ENCODE results near the gene TBX2. TPM values are rescaled to one million over a fixed set of nuclear protein-coding genes. Genes with fewer than 3 reads are reported as not detected.

TBX2 gene
- total and polyA plus RNA-seq, 9 of the 15 experiments (the other 6 are each of a cell fraction or from before 2014, with no cell fraction given) = 0.18 TPM; not detected in 8

DNA sequence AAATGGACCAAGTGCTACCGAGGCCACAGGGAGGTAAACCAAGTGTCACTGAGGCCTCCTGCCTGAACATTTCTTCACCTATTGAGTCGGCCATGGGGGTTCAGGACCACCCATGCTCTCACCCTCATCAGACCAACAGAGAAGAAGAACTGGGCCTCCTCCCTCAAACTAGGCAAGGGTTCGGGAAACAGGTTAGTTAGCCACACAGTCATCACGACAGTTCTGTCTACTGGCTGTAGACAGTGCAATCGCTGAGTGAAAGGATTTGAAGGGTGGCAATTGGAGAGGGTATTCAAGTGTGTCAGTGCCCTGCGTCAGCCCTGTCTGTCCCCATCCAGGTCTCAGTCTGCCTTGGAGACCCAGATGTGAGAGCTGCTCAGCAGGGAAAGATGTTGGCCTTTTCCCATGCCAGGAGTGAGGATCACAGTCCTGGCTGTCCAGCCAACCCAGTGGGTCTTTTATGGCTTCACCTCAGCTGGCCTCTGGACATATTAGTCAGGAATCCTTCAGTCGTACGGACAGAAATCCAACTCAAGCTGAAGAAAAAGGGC lies 19.9 kb downstream of the TBX2 start:
- no peaks in the 10 kb centered on the region for H4K20me1 ChIP-seq (replicated peaks; ENCODE audit: control insufficient read depth, insufficient read depth, low read length)
- H3K4me1 ChIP-seq (replicated peaks in 1 of 2; ENCODE audit: control insufficient read depth in 2 of 2, insufficient read depth in 2 of 2, low read length in 2 of 2) = peaks cover 0 to 10% of the 10 kb centered on the region in 2 experiments; a peak in 4 of 5 replicates
- no peaks in the 10 kb centered on the region for H3K36me3 ChIP-seq (ENCODE audit: control insufficient read depth, insufficient read depth, low read length)
- peaks cover 7 to 26% of the 10 kb centered on the region in 2 experiments; a peak in 4 of 5 replicates for H3K27me3 ChIP-seq (ENCODE audit: control insufficient read depth in 2 of 2, insufficient read depth in 2 of 2, low read length in 2 of 2)
- 0% methylated on average over 8 of the region's 8 CpGs for WGBS (ENCODE audit: insufficient coverage, low coverage, missing lambda C conversion rate)
- POLR2A ChIA-PET = interaction anchor here (0.5 kb wide), 1 partner anchor 707 kb away, joined by 3 read pairs; no protein-coding TSS in a partner anchor
- intact Hi-C loops (cut with micrococcal nuclease) = loop anchor here (5.0 to 10.0 kb wide), 2 partner anchors 415 to 688 kb away; no protein-coding TSS in a partner anchor
- DNase-seq (ENCODE audit: extremely low read depth in 1 of 4, low spot score in 3 of 4) = peak in 1 of 4 experiments; percentile 3
- no TSS peak for BruUV-seq (replicated peaks)
- H2AFZ ChIP-seq (ENCODE audit: low read depth, low read length) = no peak overlapping the region
- no peaks in the 10 kb centered on the region for H3K9me1 ChIP-seq (ENCODE audit: control insufficient read depth, insufficient read depth, low read length)
- no peak overlapping the region for H3K9ac ChIP-seq (ENCODE audit: insufficient read depth in 1 of 2, low read depth in 2 of 2, low read length in 2 of 2)
- no peak overlapping the region for H3K4me3 ChIP-seq
- no peaks in the 10 kb centered on the region for H3K9me3 ChIP-seq (replicated peaks; ENCODE audit: control insufficient read depth, insufficient read depth, low read depth, low read length)
- FAIRE-seq = no peak
- no peaks in the 10 kb centered on the region for H3K79me2 ChIP-seq (ENCODE audit: control insufficient read depth, insufficient read depth, low read length)
- TF ChIP-seq CEBPG (CRISPR knock-in tag; IDR thresholded peaks at IDR 0.05) (no peak), CEBPG (tag; conservative IDR thresholded peaks at IDR 0.05 in 1 of 2, IDR thresholded peaks at IDR 0.05 in 1 of 2) (no peak), SOX6 (IDR thresholded peaks at IDR 0.05) (no peak), ATF1 (CRISPR knock-in tag; IDR thresholded peaks at IDR 0.05) (no peak), ATF1 (tag; IDR thresholded peaks at IDR 0.05) (no peak)
- TF ChIP-seq, protein P1, sequence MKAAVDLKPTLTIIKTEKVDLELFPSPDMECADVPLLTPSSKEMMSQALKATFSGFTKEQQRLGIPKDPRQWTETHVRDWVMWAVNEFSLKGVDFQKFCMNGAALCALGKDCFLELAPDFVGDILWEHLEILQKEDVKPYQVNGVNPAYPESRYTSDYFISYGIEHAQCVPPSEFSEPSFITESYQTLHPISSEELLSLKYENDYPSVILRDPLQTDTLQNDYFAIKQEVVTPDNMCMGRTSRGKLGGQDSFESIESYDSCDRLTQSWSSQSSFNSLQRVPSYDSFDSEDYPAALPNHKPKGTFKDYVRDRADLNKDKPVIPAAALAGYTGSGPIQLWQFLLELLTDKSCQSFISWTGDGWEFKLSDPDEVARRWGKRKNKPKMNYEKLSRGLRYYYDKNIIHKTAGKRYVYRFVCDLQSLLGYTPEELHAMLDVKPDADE (conservative IDR thresholded peaks at IDR 0.05; ENCODE audit: control insufficient read depth, low read depth, low read length) = no peak
- TF ChIP-seq, protein P2, sequence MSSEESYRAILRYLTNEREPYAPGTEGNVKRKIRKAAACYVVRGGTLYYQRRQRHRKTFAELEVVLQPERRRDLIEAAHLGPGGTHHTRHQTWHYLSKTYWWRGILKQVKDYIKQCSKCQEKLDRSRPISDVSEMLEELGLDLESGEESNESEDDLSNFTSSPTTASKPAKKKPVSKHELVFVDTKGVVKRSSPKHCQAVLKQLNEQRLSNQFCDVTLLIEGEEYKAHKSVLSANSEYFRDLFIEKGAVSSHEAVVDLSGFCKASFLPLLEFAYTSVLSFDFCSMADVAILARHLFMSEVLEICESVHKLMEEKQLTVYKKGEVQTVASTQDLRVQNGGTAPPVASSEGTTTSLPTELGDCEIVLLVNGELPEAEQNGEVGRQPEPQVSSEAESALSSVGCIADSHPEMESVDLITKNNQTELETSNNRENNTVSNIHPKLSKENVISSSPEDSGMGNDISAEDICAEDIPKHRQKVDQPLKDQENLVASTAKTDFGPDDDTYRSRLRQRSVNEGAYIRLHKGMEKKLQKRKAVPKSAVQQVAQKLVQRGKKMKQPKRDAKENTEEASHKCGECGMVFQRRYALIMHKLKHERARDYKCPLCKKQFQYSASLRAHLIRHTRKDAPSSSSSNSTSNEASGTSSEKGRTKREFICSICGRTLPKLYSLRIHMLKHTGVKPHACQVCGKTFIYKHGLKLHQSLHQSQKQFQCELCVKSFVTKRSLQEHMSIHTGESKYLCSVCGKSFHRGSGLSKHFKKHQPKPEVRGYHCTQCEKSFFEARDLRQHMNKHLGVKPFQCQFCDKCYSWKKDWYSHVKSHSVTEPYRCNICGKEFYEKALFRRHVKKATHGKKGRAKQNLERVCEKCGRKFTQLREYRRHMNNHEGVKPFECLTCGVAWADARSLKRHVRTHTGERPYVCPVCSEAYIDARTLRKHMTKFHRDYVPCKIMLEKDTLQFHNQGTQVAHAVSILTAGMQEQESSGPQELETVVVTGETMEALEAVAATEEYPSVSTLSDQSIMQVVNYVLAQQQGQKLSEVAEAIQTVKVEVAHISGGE (CRISPR knock-in tag; IDR thresholded peaks at IDR 0.05) = peak in 1 of 3 experiments; percentile 57; a peak in 1 of 6 replicates
- no peak overlapping the region for H3K4me2 ChIP-seq (ENCODE audit: insufficient read depth, low read length)
- ATAC-seq = no peak
- in situ Hi-C loops (cut with MboI) = loop anchor here (5.0 to 10.0 kb wide), 2 partner anchors 133 to 425 kb away; no protein-coding TSS in a partner anchor
- H3K27ac ChIP-seq (ENCODE audit: extremely low read depth, low read depth, low read length) = no peak overlapping the region
- CTCF ChIA-PET (ENCODE audit: low intra/inter-chr PET ratio) = no interaction called here
